ENCODE measurements around the gene ADGRA3.

- TF ChIP-seq EZH2 (IDR thresholded peaks at IDR 0.05; ENCODE audit: low read length, unreplicated experiment): no peak
- no peak for TF ChIP-seq CTCF (conservative IDR thresholded peaks at IDR 0.05; ENCODE audit: low read depth, low read length)
Measured at GRCh38 chr4:22515888-22516541, at the start of gene ADGRA3.
